HepG2 (cell line): ENCODE data around the gene CXCL17. TPM values are rescaled to one million over a fixed set of nuclear protein-coding genes. Genes with fewer than 3 reads are reported as not detected.
A peak's percentile ranks its signal among the peaks of the same experiment; 100 is the strongest.

Experiments used
- ATF7-NPFF ChIP-seq: sonication (generic); formaldehyde crosslinking; IDR thresholded peaks from 2 replicates; pipeline ENCODE4 v1.8.1; 2023; ENCODE audit warnings: mild to moderate bottlenecking, low read depth, missing genetic modification reagents, moderate library complexity
- BHLHE40 ChIP-seq: IDR thresholded peaks from 2 replicates; pipeline ENCODE4 v1.6.1; 2011; ENCODE audit warnings: low read length, improper control_type of control experiment
- BRD4 ChIP-seq: sonication (generic); formaldehyde crosslinking; IDR thresholded peaks from 2 replicates; pipeline ENCODE4 v1.4.0; 2020; ENCODE audit warnings: missing genetic modification reagents
- GPN1 ChIP-seq: sonication (generic); formaldehyde crosslinking; IDR thresholded peaks from 2 replicates; pipeline ENCODE4 v1.5.1; 2020; ENCODE audit warnings: missing genetic modification reagents, borderline replicate concordance
- GTF3A ChIP-seq: sonication (generic); formaldehyde crosslinking; conservative IDR thresholded peaks from 2 replicates; pipeline ENCODE4 v1.4.0; 2020; ENCODE audit warnings: mild to moderate bottlenecking, missing genetic modification reagents
- HOXA9 ChIP-seq: sonication (generic); formaldehyde crosslinking; IDR thresholded peaks from 2 replicates; pipeline ENCODE4 v1.8.1; 2022; ENCODE audit warnings: missing genetic modification reagents, mild to moderate bottlenecking, moderate library complexity, borderline replicate concordance
- MBNL3 ChIP-seq: fragments of 250-450 bp; sonication (Bioruptor Pico); conservative IDR thresholded peaks from 2 replicates; pipeline ENCODE4 v1.8.0; 2022; ENCODE audit warnings: mild to moderate bottlenecking, inconsistent platforms
- MEF2D ChIP-seq: sonication (generic); formaldehyde crosslinking; IDR thresholded peaks from 2 replicates; pipeline ENCODE4 v1.5.1; 2020; ENCODE audit warnings: mild to moderate bottlenecking, missing genetic modification reagents
- NPAS2 ChIP-seq: sonication (generic); formaldehyde crosslinking; IDR thresholded peaks from 2 replicates; pipeline ENCODE4 v1.8.0; 2022; ENCODE audit warnings: mild to moderate bottlenecking, missing genetic modification reagents, borderline replicate concordance
- RBFOX2 ChIP-seq: fragments of 200-400 bp; formaldehyde crosslinking; IDR thresholded peaks from 2 replicates; pipeline ENCODE4 v1.6.1; 2017; ENCODE audit warnings: low read depth, mild to moderate bottlenecking, low read length
- RBM39 ChIP-seq: fragments of 200-400 bp; formaldehyde crosslinking; IDR thresholded peaks from one replicate; pipeline ENCODE4 v1.6.1; 2018; ENCODE audit warnings: antibody characterized with exemption, mild to moderate bottlenecking, low read depth, low read length; ENCODE audit not compliant: poor library complexity, severe bottlenecking
- RXRA ChIP-seq: sonication (generic); formaldehyde crosslinking; IDR thresholded peaks from 2 replicates; pipeline ENCODE4 v1.5.1; 2020; ENCODE audit warnings: missing genetic modification reagents
- SMARCC2 ChIP-seq: fragments of 450-650 bp; IDR thresholded peaks from 2 replicates; pipeline ENCODE4 v1.6.1; 2017; ENCODE audit warnings: antibody characterized with exemption, mild to moderate bottlenecking
- SNAPC2 ChIP-seq: sonication (generic); formaldehyde crosslinking; IDR thresholded peaks from 2 replicates; pipeline ENCODE4 v1.8.1; 2022; ENCODE audit warnings: mild to moderate bottlenecking, missing genetic modification reagents
- ZNF274 ChIP-seq: sonication (generic); formaldehyde crosslinking; IDR thresholded peaks from 2 replicates; pipeline ENCODE4 v1.5.1; 2020; ENCODE audit warnings: mild to moderate bottlenecking, missing genetic modification reagents
- ZNF329 ChIP-seq: sonication (generic); formaldehyde crosslinking; IDR thresholded peaks from 2 replicates; pipeline ENCODE4 v1.9.0; 2021; ENCODE audit warnings: low read depth, mild to moderate bottlenecking, missing genetic modification reagents
- ZNF607 ChIP-seq: sonication (generic); formaldehyde crosslinking; IDR thresholded peaks from 2 replicates; pipeline ENCODE4 v1.5.1; 2020; ENCODE audit warnings: missing genetic modification reagents, mild to moderate bottlenecking, borderline replicate concordance
- ZNF691 ChIP-seq: sonication (generic); formaldehyde crosslinking; IDR thresholded peaks from 2 replicates; pipeline ENCODE4 v1.4.0; 2020; ENCODE audit warnings: missing genetic modification reagents, low read depth, mild to moderate bottlenecking, borderline replicate concordance
- ZNF772 ChIP-seq: sonication (generic); formaldehyde crosslinking; IDR thresholded peaks from 2 replicates; pipeline ENCODE4 v1.5.0; 2020; ENCODE audit warnings: mild to moderate bottlenecking, missing genetic modification reagents
- ZNF816 ChIP-seq: sonication (generic); formaldehyde crosslinking; IDR thresholded peaks from 2 replicates; pipeline ENCODE4 v1.8.0; 2022; ENCODE audit warnings: missing genetic modification reagents, mild to moderate bottlenecking, borderline replicate concordance
- polyA plus RNA-seq, 8 experiments: library from polyadenylated mRNA; depleted of rRNA in 3 of 8; stranded (reverse) in 7 of 8; unstranded in 1 of 8; fragments of >200 nt; fragmentation: Illumina TruSeq in 4 of 8; extraction: Trizol in 4 of 8; gene quantifications; 2 replicates each; pipeline versions ENCODE4 v1.2.1 to v1.2.3, GENCODE V29; 2011 to 2016; ENCODE audit warnings: low read depth in 4 of 8, missing spikeins in 1 of 8, mixed read lengths in 1 of 8; ENCODE audit not compliant: insufficient read depth in 1 of 8
- total RNA-seq, 5 experiments: library from RNA; depleted of rRNA; stranded (reverse); fragments of >200 nt; fragmentation: Illumina TruSeq; extraction: Trizol; gene quantifications; 2 replicates each; pipeline ENCODE4 v1.2.3, GENCODE V29; 2016; ENCODE audit warnings: low read depth in 1 of 5
- TF ChIP-seq, protein P1 (sequence below): sonication (generic); formaldehyde crosslinking; IDR thresholded peaks from 2 replicates; pipeline ENCODE4 v1.5.1; 2020; ENCODE audit warnings: mild to moderate bottlenecking, missing genetic modification reagents, moderate library complexity
- TF ChIP-seq, protein P2 (sequence below): sonication (generic); formaldehyde crosslinking; IDR thresholded peaks from 2 replicates; pipeline ENCODE4 v1.8.0; 2022; ENCODE audit warnings: mild to moderate bottlenecking, missing genetic modification reagents; ENCODE audit not compliant: insufficient replicate concordance
- TF ChIP-seq, protein P3 (sequence below): sonication (generic); formaldehyde crosslinking; IDR thresholded peaks from 2 replicates; pipeline ENCODE4 v1.5.1; 2020; ENCODE audit warnings: mild to moderate bottlenecking, moderate library complexity, missing genetic modification reagents

CXCL17 gene
- total and polyA plus RNA-seq, 2 of the 13 experiments (the other 11 are each of a cell fraction or from before 2014, with no cell fraction given) = 0.12 TPM; not detected in 1

GRCh38 chr19:42420055-42420544 lies 22.6 kb downstream of the CXCL17 start (continued):
- TF ChIP-seq, protein P1, sequence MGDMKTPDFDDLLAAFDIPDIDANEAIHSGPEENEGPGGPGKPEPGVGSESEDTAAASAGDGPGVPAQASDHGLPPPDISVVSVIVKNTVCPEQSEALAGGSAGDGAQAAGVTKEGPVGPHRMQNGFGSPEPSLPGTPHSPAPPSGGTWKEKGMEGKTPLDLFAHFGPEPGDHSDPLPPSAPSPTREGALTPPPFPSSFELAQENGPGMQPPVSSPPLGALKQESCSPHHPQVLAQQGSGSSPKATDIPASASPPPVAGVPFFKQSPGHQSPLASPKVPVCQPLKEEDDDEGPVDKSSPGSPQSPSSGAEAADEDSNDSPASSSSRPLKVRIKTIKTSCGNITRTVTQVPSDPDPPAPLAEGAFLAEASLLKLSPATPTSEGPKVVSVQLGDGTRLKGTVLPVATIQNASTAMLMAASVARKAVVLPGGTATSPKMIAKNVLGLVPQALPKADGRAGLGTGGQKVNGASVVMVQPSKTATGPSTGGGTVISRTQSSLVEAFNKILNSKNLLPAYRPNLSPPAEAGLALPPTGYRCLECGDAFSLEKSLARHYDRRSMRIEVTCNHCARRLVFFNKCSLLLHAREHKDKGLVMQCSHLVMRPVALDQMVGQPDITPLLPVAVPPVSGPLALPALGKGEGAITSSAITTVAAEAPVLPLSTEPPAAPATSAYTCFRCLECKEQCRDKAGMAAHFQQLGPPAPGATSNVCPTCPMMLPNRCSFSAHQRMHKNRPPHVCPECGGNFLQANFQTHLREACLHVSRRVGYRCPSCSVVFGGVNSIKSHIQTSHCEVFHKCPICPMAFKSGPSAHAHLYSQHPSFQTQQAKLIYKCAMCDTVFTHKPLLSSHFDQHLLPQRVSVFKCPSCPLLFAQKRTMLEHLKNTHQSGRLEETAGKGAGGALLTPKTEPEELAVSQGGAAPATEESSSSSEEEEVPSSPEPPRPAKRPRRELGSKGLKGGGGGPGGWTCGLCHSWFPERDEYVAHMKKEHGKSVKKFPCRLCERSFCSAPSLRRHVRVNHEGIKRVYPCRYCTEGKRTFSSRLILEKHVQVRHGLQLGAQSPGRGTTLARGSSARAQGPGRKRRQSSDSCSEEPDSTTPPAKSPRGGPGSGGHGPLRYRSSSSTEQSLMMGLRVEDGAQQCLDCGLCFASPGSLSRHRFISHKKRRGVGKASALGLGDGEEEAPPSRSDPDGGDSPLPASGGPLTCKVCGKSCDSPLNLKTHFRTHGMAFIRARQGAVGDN = 0 out of 2 replicates have a peak, but pooled peaks have one; percentile 10
- TF ChIP-seq BRD4 (CRISPR knock-in tag) (no peak), MBNL3 (CRISPR knock-in tag) (no peak), RBM39 (no peak), ZNF329 (no peak), SMARCC2 (no peak), ZNF816 (CRISPR knock-in tag) (no peak), HOXA9 (CRISPR knock-in tag) (no peak), SNAPC2 (CRISPR knock-in tag) (no peak), RXRA (CRISPR knock-in tag) (0 out of 2 replicates have a peak, but pooled peaks have one; percentile 27), ZNF274 (CRISPR knock-in tag) (no peak), GTF3A (CRISPR knock-in tag) (no peak), ZNF607 (no peak), RBFOX2 (no peak), NPAS2 (CRISPR knock-in tag) (no peak), BHLHE40 (peak; percentile 66), ZNF772 (CRISPR knock-in tag) (no peak), ATF7-NPFF (CRISPR knock-in tag) (no peak), MEF2D (CRISPR knock-in tag) (0 out of 2 replicates have a peak, but pooled peaks have one; percentile 17), GPN1 (no peak), ZNF691 (CRISPR knock-in tag) (0 out of 2 replicates have a peak, but pooled peaks have one; percentile 34)
- TF ChIP-seq, protein P2, sequence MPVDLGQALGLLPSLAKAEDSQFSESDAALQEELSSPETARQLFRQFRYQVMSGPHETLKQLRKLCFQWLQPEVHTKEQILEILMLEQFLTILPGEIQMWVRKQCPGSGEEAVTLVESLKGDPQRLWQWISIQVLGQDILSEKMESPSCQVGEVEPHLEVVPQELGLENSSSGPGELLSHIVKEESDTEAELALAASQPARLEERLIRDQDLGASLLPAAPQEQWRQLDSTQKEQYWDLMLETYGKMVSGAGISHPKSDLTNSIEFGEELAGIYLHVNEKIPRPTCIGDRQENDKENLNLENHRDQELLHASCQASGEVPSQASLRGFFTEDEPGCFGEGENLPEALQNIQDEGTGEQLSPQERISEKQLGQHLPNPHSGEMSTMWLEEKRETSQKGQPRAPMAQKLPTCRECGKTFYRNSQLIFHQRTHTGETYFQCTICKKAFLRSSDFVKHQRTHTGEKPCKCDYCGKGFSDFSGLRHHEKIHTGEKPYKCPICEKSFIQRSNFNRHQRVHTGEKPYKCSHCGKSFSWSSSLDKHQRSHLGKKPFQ = no peak
- TF ChIP-seq, protein P3, sequence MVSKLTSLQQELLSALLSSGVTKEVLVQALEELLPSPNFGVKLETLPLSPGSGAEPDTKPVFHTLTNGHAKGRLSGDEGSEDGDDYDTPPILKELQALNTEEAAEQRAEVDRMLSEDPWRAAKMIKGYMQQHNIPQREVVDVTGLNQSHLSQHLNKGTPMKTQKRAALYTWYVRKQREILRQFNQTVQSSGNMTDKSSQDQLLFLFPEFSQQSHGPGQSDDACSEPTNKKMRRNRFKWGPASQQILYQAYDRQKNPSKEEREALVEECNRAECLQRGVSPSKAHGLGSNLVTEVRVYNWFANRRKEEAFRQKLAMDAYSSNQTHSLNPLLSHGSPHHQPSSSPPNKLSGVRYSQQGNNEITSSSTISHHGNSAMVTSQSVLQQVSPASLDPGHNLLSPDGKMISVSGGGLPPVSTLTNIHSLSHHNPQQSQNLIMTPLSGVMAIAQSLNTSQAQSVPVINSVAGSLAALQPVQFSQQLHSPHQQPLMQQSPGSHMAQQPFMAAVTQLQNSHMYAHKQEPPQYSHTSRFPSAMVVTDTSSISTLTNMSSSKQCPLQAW (CRISPR knock-in tag) = 0 out of 2 replicates have a peak, but pooled peaks have one; percentile 23
